ENCODE data around the gene PPP4R2.

DNA sequence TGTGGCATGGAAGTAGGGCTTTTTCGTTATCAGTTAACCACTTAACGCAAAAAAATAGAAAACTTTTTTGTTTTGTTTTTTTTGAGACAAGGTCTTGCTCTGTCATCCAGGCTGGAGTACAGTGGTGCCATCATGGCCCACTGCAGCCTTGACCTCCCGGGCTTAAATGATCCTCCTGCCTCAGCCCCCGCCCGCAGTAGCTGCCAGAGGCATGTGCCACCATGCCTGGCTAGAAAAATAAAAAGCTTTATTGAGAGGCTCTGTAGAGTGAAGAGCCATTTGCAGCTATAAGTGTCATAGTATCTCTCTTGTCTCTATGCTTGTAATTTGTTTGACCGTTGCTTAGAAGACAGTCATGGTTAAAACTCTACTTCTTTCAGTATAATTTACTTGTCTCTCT, 13.5 kb downstream of the PPP4R2 start:
- no peak for TF ChIP-seq EZH2 (IDR thresholded peaks at IDR 0.05; ENCODE audit: borderline replicate concordance, low read length)
- TF ChIP-seq, protein P1, sequence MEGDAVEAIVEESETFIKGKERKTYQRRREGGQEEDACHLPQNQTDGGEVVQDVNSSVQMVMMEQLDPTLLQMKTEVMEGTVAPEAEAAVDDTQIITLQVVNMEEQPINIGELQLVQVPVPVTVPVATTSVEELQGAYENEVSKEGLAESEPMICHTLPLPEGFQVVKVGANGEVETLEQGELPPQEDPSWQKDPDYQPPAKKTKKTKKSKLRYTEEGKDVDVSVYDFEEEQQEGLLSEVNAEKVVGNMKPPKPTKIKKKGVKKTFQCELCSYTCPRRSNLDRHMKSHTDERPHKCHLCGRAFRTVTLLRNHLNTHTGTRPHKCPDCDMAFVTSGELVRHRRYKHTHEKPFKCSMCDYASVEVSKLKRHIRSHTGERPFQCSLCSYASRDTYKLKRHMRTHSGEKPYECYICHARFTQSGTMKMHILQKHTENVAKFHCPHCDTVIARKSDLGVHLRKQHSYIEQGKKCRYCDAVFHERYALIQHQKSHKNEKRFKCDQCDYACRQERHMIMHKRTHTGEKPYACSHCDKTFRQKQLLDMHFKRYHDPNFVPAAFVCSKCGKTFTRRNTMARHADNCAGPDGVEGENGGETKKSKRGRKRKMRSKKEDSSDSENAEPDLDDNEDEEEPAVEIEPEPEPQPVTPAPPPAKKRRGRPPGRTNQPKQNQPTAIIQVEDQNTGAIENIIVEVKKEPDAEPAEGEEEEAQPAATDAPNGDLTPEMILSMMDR (IDR thresholded peaks at IDR 0.05; ENCODE audit: low read length), result no peak
